Stimulated activated CD4-positive, alpha-beta T cell treated with anti-CD3 and anti-CD28 coated beads, Interleukin-4, amount 100 ng/mL, for 24 hours (primary cell): ENCODE data around the gene TTBK1.
"Not testable (repeated sequence)": the region's sequence is repeated elsewhere in the genome, so short reads cannot be mapped to it uniquely, and the experiment has no call there.

Experiments
- DNase-seq: peaks from one replicate; pipeline ENCODE4 v3.0.0-alpha.2; 2020

The TTBK1 gene

DNA sequence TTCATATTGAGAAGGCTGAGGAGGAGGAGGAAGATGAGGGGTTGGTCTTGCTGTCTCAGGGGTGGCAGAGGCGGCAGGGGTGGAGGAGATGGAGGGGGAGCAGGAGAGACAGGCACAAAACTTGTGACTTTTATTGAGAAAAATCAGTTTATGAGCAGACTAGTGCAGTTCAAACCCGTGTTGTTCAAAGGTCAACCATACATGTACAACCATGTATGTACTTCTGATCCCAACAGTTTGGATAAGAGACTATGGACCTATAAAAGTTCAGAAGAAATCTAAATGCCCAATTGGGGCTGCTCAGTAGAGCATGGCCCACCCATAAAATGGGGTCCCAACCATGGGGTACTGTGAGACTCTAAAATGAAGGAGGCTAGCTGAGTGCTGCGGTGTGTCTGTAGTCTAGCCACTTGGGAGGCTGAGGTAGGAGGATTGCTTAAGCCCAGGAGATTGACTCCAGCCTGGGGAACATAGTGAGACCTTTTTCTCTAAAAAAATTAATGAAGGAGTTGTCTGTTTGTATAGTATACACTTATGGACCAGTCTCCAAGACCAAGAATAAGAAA lies 47.1 kb downstream of the TTBK1 start:
- no peak for DNase-seq

- DNase-seq = no peak
These were observed 47.6 kb downstream of the TTBK1 start for GRCh38 chr6:43290905-43291355.

DNA sequence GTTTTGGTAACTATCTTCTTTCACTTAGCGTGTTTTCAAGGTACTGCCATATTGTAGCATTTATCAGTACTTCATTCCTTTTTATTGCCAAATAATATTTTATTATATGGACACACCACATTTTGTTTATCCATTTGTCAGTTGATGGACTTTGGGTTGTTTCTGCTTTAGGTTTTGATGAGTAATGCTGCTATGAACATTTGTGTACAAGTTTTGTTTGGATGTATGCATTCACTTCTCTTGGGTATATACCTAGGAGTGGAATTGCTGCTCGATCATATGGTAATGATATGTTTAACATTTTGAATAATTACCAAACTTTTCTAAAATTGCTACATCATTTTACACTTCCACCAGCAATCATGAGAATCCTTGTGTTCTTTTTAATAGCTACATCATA lies 48.4 kb downstream of the TTBK1 start:
- no peak for DNase-seq

- DNase-seq = no peak
These were observed 49.1 kb downstream of the TTBK1 start for GRCh38 chr6:43292341-43292740.

GRCh38 chr6:43292763-43293318 lies 49.6 kb downstream of the TTBK1 start:
- DNase-seq = no peak

DNA sequence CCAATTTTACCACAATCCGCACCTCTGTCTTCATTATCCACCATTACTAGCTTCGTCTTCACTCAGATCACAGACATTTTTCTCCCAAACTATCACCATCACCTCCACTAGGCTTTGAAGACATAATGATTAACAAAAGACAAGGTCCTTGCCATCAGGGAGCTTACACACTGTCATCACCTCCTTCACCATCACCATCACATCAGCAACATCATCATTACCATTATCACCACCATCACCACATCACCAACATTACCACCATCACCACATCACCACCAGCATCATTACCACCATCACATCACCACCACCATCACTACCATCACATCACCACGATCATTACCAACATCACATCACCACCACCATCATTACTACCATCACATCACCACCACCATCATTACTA lies 50.4 kb downstream of the TTBK1 start:
- no peak for DNase-seq

DNA sequence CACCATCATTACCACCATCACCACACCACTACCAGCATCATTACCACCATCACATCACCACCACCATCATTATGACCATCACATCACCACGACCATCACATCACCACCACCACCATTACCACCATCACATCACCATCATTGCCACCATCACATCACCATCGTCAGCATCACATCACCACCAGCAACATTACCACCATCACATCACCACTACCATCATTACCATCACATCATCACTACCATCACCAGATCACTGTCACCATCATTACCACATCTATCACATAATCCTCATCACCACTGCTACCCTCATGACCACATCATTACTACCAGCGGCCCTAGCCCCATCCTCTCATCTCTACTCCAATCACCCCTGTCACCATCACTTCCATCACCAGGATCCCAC lies 51.3 kb downstream of the TTBK1 start:
- no peak for DNase-seq

DNA sequence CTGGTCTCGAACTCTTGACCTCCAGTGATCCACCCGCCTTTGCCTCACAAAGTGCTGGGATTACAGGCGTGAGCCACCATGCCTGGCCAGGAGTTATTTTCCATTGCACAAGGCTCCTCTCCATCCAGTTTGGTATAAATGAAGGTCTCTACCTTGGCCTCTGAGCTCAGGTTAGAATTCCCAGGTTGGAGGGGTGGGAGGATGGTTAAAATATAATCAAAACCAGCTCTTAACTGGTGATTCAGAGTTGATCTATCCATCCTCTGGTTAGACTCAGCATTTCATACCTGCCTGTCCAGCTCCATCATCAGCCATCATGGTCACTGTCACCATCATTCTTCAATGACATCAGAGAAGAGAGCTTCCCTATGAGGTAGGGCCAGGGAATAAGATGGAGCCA lies 52.2 kb downstream of the TTBK1 start:
- DNase-seq = no peak

DNA sequence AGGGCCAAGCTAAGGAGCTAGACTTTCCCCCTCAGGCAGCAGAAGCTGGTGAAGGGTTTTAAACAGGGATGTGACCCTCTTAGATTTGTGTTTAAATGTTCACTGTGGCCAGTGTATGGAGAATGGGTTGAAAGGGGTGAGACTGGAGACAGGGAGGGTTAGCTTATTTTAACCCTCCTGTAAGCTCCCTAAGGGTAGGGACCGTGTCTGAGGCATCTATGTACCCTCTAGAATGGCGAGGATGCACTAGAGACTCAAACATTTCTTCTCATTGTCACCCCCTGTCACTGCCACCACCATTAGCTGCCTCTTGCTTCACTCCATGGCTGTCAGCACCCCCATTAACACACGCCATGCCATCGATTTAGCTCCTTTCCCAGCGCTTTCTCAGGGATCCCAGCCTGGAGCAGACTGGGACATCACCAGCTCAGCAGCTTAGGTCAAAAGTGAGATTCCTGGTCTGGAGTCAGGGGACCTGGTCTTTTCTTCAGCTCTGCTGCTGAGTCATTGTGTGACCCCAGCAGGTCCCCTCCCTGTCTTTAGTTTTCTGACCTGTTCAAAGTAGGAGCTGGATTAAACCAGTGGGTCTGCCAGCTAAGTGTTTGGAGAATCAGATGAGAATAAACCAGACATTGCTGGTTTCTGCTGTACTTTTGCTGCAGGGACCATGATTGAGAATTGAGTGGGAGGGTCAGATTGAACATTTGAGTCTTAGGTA lies 53.7 kb downstream of the TTBK1 start:
- DNase-seq = no peak

DNA sequence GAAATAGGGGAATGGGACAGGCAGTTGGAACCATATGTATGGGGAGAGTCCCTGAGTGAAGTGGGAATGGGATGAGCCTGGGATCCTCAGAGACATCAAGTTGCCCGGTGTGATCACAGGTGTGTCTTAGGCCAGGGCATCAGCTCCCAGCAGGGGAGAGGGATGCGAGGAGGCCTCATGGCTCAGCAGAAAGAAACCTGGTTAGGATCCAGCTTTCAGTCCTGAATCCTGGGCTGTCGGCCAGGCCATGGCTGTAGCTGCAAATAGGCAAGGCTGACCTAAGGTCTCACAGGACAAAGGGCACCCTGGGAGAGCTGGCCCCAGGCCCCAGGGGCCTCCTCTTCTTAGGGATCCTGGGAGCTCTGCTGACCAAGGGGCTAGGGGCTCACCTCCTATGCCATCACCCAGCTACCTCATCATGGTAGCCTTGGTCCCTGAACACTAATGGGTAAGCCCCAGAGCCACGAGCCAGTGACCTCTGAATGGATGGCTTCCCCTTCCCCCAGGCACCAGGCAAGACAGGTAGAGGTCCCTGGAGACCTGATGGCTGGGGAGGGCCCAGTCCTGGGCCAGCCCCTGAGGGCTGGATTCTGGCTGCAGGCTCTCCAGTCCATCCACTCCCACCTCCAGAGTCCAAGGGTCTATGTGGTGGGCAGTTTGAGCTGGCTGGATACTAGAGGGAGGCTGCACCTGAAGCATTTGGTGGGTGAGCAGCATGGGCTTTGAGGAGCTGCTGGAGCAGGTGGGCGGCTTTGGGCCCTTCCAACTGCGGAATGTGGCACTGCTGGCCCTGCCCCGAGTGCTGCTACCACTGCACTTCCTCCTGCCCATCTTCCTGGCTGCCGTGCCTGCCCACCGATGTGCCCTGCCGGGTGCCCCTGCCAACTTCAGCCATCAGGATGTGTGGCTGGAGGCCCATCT lies 54.6 kb downstream of the TTBK1 start, which contains the start of gene SLC22A7:
SLC22A7 (plus strand) TSS at position 617 of the 921 bp plus-strand sequence; CDS start at position 716, 99 bp downstream.
- no peak for DNase-seq

- no peak for DNase-seq
These were observed 55.5 kb downstream of the TTBK1 start for GRCh38 chr6:43298565-43299337.

DNA sequence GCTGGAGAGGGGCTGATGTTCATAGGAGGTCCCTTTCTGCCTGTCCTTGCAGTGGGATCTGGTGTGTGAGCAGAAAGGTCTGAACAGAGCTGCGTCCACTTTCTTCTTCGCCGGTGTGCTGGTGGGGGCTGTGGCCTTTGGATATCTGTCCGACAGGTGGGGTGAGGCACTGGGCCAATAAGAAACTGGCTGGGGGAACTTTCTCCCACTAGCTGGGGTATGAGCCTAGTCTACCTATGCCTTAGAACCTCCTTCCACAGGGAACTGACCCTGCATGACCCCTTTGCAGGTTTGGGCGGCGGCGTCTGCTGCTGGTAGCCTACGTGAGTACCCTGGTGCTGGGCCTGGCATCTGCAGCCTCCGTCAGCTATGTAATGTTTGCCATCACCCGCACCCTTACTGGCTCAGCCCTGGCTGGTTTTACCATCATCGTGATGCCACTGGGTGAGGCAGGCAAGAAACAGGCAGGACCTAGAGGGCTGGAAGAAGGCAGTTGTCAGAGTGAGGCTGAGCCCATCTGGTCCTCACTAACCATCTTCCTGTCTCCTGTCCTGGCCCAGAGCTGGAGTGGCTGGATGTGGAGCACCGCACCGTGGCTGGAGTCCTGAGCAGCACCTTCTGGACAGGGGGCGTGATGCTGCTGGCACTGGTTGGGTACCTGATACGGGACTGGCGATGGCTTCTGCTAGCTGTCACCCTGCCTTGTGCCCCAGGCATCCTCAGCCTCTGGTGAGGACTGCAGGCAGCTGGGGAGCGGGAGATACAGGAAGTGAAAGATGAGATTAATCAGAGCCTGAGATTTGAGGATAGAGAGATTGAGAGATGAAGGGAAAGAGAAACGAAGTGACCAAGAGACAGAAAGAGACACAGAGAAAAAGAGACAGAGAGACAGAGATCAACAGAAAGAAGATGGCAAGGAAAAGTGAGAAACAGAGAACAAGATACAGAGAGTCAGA lies 56.3 kb downstream of the TTBK1 start:
- no peak for DNase-seq

DNA sequence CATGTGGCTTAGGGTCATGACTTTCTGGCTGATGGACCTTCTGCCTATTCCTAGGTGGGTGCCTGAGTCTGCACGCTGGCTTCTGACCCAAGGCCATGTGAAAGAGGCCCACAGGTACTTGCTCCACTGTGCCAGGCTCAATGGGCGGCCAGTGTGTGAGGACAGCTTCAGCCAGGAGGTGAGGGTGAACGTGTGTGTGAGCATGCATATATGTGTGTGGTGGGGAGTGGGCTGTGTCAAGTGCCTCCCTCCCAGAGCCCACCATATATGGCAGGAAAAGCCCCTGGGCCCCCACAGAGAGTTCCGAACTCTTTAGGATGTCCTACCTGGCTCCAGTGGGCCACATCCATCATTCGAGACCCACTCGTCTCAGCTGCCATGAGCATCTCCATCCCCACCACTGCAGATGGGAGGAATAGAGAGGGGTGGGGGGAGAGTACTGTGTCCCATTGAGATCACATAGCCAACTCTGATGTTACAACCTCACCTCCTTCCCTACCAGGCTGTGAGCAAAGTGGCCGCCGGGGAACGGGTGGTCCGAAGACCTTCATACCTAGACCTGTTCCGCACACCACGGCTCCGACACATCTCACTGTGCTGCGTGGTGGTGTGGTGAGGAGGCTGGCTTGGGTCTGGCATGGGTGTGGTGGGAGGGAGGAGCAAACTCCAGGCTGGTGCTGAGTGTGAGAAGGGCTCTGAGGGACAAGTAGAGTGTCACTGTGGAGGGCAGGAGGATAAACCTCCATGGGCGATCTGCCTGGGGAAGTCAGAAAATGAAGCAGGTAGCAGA lies 58.0 kb downstream of the TTBK1 start:
- no peak for DNase-seq

DNA sequence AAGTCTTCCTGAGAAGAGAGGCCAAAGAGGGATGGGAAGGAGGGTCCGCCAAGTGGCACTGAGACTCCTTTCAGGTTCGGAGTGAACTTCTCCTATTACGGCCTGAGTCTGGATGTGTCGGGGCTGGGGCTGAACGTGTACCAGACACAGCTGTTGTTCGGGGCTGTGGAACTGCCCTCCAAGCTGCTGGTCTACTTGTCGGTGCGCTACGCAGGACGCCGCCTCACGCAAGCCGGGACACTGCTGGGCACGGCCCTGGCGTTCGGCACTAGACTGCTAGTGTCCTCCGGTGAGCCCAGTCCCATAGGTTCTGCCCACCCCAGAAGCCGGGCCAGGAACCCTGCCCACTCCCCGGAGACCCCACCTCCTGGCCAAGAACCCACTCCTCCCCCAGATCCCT lies 58.8 kb downstream of the TTBK1 start:
- DNase-seq = no peak

DNA sequence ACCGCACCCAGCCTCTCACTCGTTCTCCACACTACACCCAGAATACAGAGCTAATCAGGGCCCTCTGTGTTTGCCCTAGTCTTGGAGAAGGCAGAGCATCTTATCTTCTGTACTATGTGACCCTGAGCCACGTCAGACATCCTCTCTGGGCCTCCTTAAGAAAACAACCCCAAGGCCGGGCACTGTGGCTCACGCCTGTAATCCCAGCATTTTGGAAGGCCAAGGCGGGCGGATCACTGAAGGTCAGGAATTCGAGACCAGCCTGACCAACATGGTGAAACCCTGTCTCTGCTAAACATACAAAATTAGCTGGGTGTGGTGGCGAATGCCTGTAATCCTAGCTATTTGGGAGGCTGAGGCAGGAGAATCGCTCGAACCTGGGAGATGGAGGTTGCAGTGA lies 59.7 kb downstream of the TTBK1 start:
- DNase-seq = not testable (repeated sequence)

DNA sequence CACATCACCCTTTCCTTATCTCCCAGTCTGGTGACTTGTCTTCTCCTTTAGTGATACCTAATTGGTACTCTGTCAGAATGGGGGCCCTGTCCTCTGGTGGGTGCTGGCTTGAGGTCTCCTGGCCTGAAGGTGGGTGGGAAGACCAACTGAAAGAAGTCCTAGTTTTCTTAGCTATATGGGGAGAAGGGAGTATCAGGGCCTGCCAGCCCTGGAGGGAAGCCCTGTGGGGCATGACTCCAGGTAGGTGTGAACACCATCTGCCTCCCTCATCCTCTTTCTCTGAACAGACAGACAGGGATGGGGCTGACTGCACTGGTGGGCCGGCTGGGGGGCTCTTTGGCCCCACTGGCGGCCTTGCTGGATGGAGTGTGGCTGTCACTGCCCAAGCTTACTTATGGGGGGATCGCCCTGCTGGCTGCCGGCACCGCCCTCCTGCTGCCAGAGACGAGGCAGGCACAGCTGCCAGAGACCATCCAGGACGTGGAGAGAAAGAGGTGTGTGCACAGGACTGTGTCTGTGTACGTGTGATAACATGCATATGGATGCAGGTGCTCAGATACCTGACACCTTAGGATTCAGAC lies 60.6 kb downstream of the TTBK1 start:
- DNase-seq = no peak

GRCh38 chr6:43304361-43304760 lies 61.1 kb downstream of the TTBK1 start:
- no peak for DNase-seq

DNA sequence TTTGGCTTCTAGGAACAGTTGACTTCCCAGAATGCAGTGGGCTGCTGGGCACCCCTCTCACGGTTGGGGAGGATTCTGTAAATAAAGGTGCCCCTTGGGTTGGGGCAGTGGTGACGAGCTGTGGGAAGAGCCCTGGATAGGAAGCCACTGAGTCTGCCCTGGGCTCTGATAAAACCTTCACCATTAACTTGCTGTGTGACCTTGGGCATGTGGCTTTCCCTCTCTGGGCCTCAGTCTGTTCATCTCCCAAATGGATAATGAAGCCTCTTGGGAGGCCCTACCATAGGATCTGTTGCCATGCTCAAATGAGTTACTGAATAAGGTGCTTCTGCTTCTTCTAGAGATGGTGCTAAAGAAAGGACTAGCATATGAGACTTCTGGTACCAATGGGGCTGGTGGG lies 61.6 kb downstream of the TTBK1 start:
- no peak for DNase-seq

GRCh38 chr6:43306086-43306485 lies 62.8 kb downstream of the TTBK1 start:
- DNase-seq = no peak

DNA sequence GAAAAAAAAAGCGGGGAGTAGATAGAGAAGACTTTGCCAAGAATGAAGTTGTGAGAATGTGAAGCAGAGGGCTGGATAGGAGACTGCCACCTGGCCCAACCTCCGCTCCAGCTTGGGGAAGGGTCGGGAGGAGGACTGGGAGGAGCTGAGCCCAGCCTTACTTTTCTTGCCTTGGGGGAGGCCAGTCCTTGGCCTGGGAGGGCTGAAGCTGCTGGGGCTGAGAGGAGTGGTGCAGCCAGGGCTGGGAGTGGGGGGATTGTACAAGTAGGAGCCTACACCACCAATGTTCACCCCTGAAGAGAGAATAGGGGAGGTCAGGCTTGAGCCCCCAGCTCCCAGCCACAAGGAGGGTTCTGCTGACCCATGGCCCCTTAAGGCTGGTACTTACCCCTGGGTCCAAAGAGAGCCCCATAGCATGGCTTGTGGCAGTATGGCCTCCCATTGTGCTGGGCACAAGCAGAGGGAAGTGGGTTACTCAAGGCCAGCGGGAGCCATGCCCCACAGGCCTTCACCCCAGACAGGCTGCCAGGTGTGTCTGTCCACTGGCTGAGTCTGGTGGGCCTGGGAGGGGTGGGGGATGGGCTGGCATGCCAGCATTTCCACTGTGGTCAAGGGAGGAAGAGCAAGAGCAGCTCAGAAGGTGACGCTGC lies 64.3 kb downstream of the TTBK1 start:
- no peak for DNase-seq
